ENCODE results near the gene PTPN3. TPM values are rescaled to one million over a fixed set of nuclear protein-coding genes. Genes with fewer than 3 reads are reported as not detected.

The PTPN3 gene
- total RNA-seq, 4 donors from 2014 or later, result 11.8 to 21.6 (median 14.1) TPM

- Histone ChIP-seq H3K4me3 (no peak overlapping the region), H3K27me3 (peaks cover 0 to 6% (median 0%) of the 10 kb centered on the region in 4 donors), H3K36me3 (no peaks in the 10 kb centered on the region), H3K4me1 (peaks cover 0 to 21% (median 9%) of the 10 kb centered on the region in 3 donors), H3K27ac (no peak overlapping the region), H3K9me3 (no peaks in the 10 kb centered on the region)
- 5 to 15% methylated on average over 11 of the region's 11 CpGs for WGBS, 2 donors
- no peak for DNase-seq
- intact Hi-C loops (cut with DNase I), result loop anchor here (10.0 kb wide), 1 partner anchor 76 kb away; no protein-coding TSS in a partner anchor
- TF ChIP-seq, protein P1, sequence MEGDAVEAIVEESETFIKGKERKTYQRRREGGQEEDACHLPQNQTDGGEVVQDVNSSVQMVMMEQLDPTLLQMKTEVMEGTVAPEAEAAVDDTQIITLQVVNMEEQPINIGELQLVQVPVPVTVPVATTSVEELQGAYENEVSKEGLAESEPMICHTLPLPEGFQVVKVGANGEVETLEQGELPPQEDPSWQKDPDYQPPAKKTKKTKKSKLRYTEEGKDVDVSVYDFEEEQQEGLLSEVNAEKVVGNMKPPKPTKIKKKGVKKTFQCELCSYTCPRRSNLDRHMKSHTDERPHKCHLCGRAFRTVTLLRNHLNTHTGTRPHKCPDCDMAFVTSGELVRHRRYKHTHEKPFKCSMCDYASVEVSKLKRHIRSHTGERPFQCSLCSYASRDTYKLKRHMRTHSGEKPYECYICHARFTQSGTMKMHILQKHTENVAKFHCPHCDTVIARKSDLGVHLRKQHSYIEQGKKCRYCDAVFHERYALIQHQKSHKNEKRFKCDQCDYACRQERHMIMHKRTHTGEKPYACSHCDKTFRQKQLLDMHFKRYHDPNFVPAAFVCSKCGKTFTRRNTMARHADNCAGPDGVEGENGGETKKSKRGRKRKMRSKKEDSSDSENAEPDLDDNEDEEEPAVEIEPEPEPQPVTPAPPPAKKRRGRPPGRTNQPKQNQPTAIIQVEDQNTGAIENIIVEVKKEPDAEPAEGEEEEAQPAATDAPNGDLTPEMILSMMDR (IDR thresholded peaks at IDR 0.05), result peak; percentile 58 to 93 (median 85)
- TF ChIP-seq POLR2A (IDR thresholded peaks at IDR 0.05), result no peak
Measured at GRCh38 chr9:109520475-109521132, 22.5 kb upstream of the PTPN3 start.

DNA sequence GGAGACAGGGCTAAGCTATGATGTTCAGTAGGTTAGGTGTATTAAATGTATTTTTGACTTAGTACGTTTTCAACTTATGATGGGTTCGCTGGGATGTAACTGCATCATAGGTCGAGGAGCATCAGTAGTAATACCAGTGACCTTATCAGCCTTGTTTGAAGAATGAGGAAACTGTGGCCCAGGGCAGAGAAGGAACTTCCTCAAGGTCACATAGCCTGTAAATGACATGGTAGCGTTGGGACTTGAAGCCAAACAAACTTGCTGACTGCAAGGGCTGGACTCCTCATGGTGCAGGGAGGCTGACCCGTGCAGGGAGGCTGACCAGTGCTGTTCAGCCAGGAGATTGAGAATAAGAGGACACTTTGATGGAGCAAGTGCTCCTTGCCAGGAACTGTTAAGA is 21.3 kb upstream of the PTPN3 start:
- 57 to 81% methylated on average over 5 of the region's 5 CpGs for WGBS, 2 donors
- no peaks in the 10 kb centered on the region for H3K9me3 ChIP-seq
- no peaks in the 10 kb centered on the region for H3K27me3 ChIP-seq
- H3K36me3 ChIP-seq, result no peaks in the 10 kb centered on the region
- no peak overlapping the region for H3K27ac ChIP-seq
- TF ChIP-seq, protein P1 (IDR thresholded peaks at IDR 0.05), result no peak
- no peak for TF ChIP-seq POLR2A (IDR thresholded peaks at IDR 0.05)
- H3K4me3 ChIP-seq, result no peak overlapping the region
- intact Hi-C loops (cut with DNase I), result no loop called here
- DNase-seq, result no peak
- peaks cover 0 to 21% (median 9%) of the 10 kb centered on the region in 3 donors for H3K4me1 ChIP-seq

- WGBS, 2 donors, result 75 to 80% methylated on average over 4 of the region's 4 CpGs
- H3K4me3 ChIP-seq, result no peak overlapping the region
- intact Hi-C loops (cut with DNase I), result no loop called here
- peaks cover 0 to 21% (median 9%) of the 10 kb centered on the region in 3 donors for H3K4me1 ChIP-seq
- no peak for DNase-seq
- no peaks in the 10 kb centered on the region for H3K27me3 ChIP-seq
- peak overlapping the region in 1 of 4 donors; percentile 17 for H3K27ac ChIP-seq
- no peak for TF ChIP-seq POLR2A (IDR thresholded peaks at IDR 0.05)
- TF ChIP-seq, protein P1 (IDR thresholded peaks at IDR 0.05), result no peak
- H3K9me3 ChIP-seq, result no peaks in the 10 kb centered on the region
- H3K36me3 ChIP-seq, result no peaks in the 10 kb centered on the region
Measured at GRCh38 chr9:109518621-109519335, 20.7 kb upstream of the PTPN3 start.

- Histone ChIP-seq H3K4me1 (peaks cover 0 to 21% (median 9%) of the 10 kb centered on the region in 3 donors), H3K9me3 (no peaks in the 10 kb centered on the region), H3K27ac (peak overlapping the region in 2 of 4 donors; percentile 2 to 17), H3K27me3 (no peaks in the 10 kb centered on the region), H3K4me3 (no peak overlapping the region), H3K36me3 (no peaks in the 10 kb centered on the region)
- intact Hi-C loops (cut with DNase I), result no loop called here
- no peak for DNase-seq
- 29 to 67% methylated on average over 1 of the region's 1 CpG for whole genome bisulfite sequencing, 2 donors
- TF ChIP-seq, protein P1 (IDR thresholded peaks at IDR 0.05), result no peak
- TF ChIP-seq POLR2A (IDR thresholded peaks at IDR 0.05), result no peak
Measured at GRCh38 chr9:109517901-109518377, 19.8 kb upstream of the PTPN3 start.

DNA sequence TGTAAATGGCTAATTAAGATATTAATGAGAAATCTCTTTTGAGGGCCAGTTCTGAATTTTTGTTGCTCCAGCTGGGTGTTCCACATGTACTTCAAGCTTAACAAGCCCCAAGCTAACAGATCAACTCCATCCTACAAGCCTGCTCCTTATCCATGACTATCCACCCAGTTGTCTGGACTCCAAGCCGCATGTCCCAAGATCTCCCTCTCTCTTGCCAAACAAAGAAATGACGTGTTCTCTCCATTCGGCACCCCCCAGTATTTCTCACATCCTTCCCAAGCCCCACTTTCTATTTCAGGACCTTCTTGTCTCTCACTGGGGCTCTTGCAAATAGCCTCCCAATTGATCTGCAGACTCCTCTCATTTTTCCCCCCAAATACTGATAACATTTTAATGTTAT is 15.8 kb upstream of the PTPN3 start:
- 81 to 86% methylated on average over 3 of the region's 3 CpGs for WGBS, 2 donors
- H3K27ac ChIP-seq, result no peak overlapping the region
- no peak overlapping the region for H3K4me3 ChIP-seq
- no peaks in the 10 kb centered on the region for H3K36me3 ChIP-seq
- no peak for DNase-seq
- intact Hi-C loops (cut with DNase I), result no loop called here
- H3K27me3 ChIP-seq, result no peaks in the 10 kb centered on the region
- TF ChIP-seq, protein P1 (IDR thresholded peaks at IDR 0.05), result no peak
- no peak for TF ChIP-seq POLR2A (IDR thresholded peaks at IDR 0.05)
- H3K4me1 ChIP-seq, result peaks cover 0 to 21% (median 9%) of the 10 kb centered on the region in 3 donors
- H3K9me3 ChIP-seq, result no peaks in the 10 kb centered on the region

Measured in esophagus squamous epithelium (tissue), 5 donors.